Calu3 (cell line): ENCODE results near the gene SLC25A4. TPM values are rescaled to one million over a fixed set of nuclear protein-coding genes. Genes with fewer than 3 reads are reported as not detected.

Experiments used
- BruUV-seq: library from RNA; stranded (reverse); fragments of 400-500 nt; replicated peaks from 2 replicates; lab custom pipeline; 2021; lab: Mats Ljungman, UMichigan
- CTCF ChIA-PET: fragments of 300-600 bp; sonication (Branson Sonifier 250); formaldehyde crosslinking; loops from one replicate; lab custom pipeline; 2022; ENCODE audit warnings: antibody characterized with exemption; lab: Charles Lee
- DNase-seq: peaks from one replicate; pipeline ENCODE4 v3.0.0; 2022
- H3K27ac Mint-ChIP-seq: one replicate; pipeline ENCODE4 v1.8.0; 2022; ENCODE audit warnings: mixed read lengths; ENCODE audit not compliant: unreplicated experiment
- H3K27me3 Mint-ChIP-seq: one replicate; pipeline ENCODE4 v1.8.0; 2022; ENCODE audit warnings: mixed read lengths; ENCODE audit not compliant: unreplicated experiment
- H3K36me3 Mint-ChIP-seq: one replicate; pipeline ENCODE4 v1.8.0; 2022; ENCODE audit warnings: mild to moderate bottlenecking, moderate library complexity, mixed read lengths; ENCODE audit not compliant: insufficient read depth, unreplicated experiment
- H3K4me1 Mint-ChIP-seq: one replicate; pipeline ENCODE4 v1.8.0; 2022; ENCODE audit warnings: mild to moderate bottlenecking, low read depth, mixed read lengths; ENCODE audit not compliant: unreplicated experiment
- H3K4me3 Mint-ChIP-seq: one replicate; pipeline ENCODE4 v1.8.0; 2022; ENCODE audit warnings: mild to moderate bottlenecking, low read depth, moderate library complexity, mixed read lengths; ENCODE audit not compliant: unreplicated experiment
- H3K9me3 Mint-ChIP-seq: one replicate; pipeline ENCODE4 v1.8.0; 2022; ENCODE audit warnings: low read depth, mixed read lengths; ENCODE audit not compliant: unreplicated experiment
- CTCF ChIP-seq: fragments of 200-600 bp; IDR thresholded peaks from one replicate; pipeline ENCODE4 v1.8.0; 2022; ENCODE audit warnings: antibody characterized with exemption; ENCODE audit not compliant: unreplicated experiment
- intact Hi-C: fragments of 100-400 bp; cut with micrococcal nuclease; formaldehyde crosslinking; loops from one replicate; pipeline ENCODE4 v1.10.0; 2022; ENCODE audit not compliant: unreplicated experiment
- total RNA-seq: library from RNA; stranded (reverse); gene quantifications from 2 replicates; pipeline ENCODE4 v1.2.3, GENCODE V29; 2022

Gene SLC25A4
- total RNA-seq, 1 experiment from 2014 or later = 15.2 TPM

DNA sequence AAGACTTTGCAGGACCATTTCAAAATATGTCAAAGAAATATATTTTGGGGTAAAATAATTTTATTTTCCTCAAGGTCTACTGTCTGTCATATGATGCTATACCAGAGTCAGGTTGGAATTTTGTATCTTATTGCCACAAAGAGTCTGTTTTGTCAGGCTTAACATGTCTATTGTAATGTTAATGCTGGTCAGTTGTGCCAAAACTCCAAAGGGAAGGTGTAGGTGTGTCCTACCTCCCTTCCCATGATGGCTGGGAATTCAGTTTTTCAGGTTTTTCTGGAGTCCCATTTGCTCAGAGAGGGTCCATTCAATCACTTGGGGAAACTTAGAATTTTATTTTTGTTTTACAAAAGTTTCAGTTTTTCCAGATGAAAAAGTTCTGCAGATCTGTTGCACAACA lies 33.3 kb upstream of the SLC25A4 start:
- CTCF ChIA-PET = interaction anchor here (0.9 kb wide), 1 partner anchor 11 kb away, joined by 6 read pairs; no protein-coding TSS in a partner anchor
- Mint-ChIP-seq H3K4me1 (peaks cover 40% of the 10 kb centered on the region), H3K4me3 (no peak overlapping the region), H3K9me3 (no peaks in the 10 kb centered on the region), H3K27me3 (no peaks in the 10 kb centered on the region), H3K36me3 (peaks cover 15% of the 10 kb centered on the region), H3K27ac (no peak overlapping the region)
- intact Hi-C loops = no loop called here
- TF ChIP-seq CTCF = no peak
- no TSS peak for BruUV-seq
- DNase-seq = no peak

DNA sequence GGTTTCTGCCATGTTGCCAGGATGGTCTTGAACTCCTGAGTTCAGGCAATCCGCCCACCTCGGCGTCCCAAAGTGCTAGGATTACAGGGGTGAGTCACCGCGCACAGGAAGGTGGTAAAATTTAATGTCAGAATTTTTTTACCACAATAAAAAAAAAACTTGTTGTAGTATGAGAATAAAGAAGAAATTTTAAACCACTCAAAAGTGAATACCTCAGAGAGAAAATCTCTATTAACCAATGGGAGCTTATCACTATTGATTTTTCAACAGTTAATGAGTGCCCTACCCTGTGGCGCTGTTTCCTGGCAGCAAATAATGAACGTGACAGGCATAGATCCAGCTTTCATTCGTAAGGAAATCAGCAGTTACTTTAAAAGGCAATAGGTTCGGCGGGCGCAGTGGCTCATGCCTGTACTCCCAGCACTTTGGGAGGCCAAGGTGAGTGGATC lies 32.7 kb upstream of the SLC25A4 start:
- Mint-ChIP-seq H3K36me3 (peaks cover 15% of the 10 kb centered on the region), H3K27ac (peak overlapping the region; percentile 82), H3K4me3 (no peak overlapping the region), H3K27me3 (no peaks in the 10 kb centered on the region), H3K4me1 (peaks cover 40% of the 10 kb centered on the region), H3K9me3 (no peaks in the 10 kb centered on the region)
- peak; percentile 54 for DNase-seq
- BruUV-seq = no TSS peak
- intact Hi-C loops = no loop called here
- no peak for TF ChIP-seq CTCF
- CTCF ChIA-PET = no interaction called here

GRCh38 chr4:185112104-185112503 lies 31.0 kb upstream of the SLC25A4 start:
- no TSS peak for BruUV-seq
- peaks cover 15% of the 10 kb centered on the region for H3K36me3 Mint-ChIP-seq
- peak; percentile 69 for DNase-seq
- H3K27ac Mint-ChIP-seq = peak overlapping the region; percentile 54
- CTCF ChIA-PET = interaction anchor here (0.6 to 0.8 kb wide), 3 partner anchors 15 to 463 kb away, joined by 3 read pairs; partner anchors contain the start of genes CASP3 and PRIMPOL
- H3K9me3 Mint-ChIP-seq = no peaks in the 10 kb centered on the region
- TF ChIP-seq CTCF = no peak
- intact Hi-C loops = no loop called here
- H3K4me1 Mint-ChIP-seq = peaks cover 48% of the 10 kb centered on the region
- no peak overlapping the region for H3K4me3 Mint-ChIP-seq
- no peaks in the 10 kb centered on the region for H3K27me3 Mint-ChIP-seq

DNA sequence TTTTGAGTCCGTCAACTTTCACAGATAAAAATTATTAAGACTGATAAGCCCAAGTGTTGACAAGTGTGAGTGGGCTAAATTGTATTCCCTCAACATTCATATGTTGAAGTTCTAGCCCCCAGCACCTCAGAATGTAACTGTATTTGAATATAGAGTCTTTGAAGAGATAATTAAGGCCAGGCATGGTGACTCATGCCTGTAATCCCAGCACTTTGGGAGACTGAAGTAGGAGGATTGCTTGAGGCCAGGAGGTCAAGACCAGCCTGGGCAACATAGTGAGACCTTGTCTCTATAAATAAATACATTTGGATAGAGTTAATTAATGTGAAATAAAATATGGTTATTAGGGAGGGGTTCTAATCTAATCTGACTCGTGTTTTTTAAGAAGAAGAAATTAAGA lies 29.7 kb upstream of the SLC25A4 start:
- Mint-ChIP-seq H3K4me1 (peaks cover 39% of the 10 kb centered on the region), H3K4me3 (no peak overlapping the region), H3K27ac (no peak overlapping the region), H3K27me3 (no peaks in the 10 kb centered on the region), H3K36me3 (peaks cover 15% of the 10 kb centered on the region), H3K9me3 (no peaks in the 10 kb centered on the region)
- intact Hi-C loops = no loop called here
- CTCF ChIA-PET = no interaction called here
- DNase-seq = no peak
- no TSS peak for BruUV-seq
- TF ChIP-seq CTCF = no peak
